GM23248 (cell line): Measurements from ENCODE around the gene SOX13.

Experiments used
- EZH2 ChIP-seq: fragments of 200-600 bp; sonication (generic); IDR thresholded peaks from 2 replicates; pipeline ENCODE4 v1.6.1; 2018; ENCODE audit warnings: antibody characterized with exemption, mild to moderate bottlenecking; ENCODE audit not compliant: insufficient read depth, poor library complexity, severe bottlenecking
- EZH2phosphoT487 ChIP-seq: fragments of 200-600 bp; sonication (generic); IDR thresholded peaks from 2 replicates; pipeline ENCODE4 v1.6.1; 2018; ENCODE audit warnings: antibody characterized with exemption, moderate library complexity, mild to moderate bottlenecking, low read depth; ENCODE audit not compliant: insufficient read depth

DNA sequence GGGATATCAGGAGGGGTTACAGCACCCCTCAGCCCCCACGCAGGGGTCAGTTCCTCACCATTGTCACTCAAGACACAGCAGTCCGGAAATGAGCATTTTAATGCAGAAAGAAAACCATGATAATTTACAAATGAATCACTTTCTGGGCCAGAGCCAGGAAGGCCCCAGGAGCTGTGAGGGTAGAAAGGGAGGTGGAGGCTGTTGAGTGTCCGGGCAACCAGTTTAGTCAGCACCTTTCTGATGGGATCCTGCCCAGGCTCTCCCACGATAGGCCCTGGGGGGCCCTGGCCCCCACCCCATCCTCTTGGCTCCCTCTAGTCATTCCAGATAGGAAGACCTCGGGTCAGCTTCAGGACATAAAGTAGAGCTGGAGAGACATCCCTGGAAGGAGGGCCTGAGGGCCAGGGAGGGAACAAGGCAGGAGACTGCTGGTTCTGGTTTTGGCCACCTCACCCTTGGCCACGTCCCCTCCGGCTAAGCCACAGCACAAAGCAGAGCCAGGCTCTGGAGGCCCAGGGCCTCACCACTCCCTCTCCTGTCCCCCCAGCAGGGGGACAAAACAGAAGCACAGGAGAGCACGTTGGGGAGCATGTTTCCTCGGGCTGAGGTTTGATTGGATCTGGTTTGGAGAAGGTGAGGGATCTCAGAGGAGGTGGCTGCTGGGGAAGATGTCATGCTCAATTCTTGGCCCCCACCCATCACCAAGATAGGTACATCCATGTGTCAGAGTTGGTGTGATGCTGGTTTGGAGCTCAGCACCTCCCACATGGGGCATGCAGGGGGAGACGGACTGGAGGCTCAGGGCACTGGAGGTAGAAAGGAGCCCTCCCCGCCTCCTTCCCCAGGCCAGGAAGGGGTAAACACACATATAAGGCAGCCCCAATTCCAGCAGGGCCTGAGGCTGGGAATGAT is 58.3 kb downstream of the SOX13 start:
- TF ChIP-seq EZH2 (no peak), EZH2phosphoT487 (no peak)
